MCF 10A (cell line): ENCODE measurements around the gene TBX2. TPM values are rescaled to one million over a fixed set of nuclear protein-coding genes. Genes with fewer than 3 reads are reported as not detected.

Experiments
- BruUV-seq: library from RNA; stranded (reverse); fragments of 400-500 nt; replicated peaks from 2 replicates; lab custom pipeline; 2021; lab: Mats Ljungman, UMichigan
- CTCF ChIA-PET: fragments of 300-600 bp; sonication (Branson Sonifier 250); formaldehyde crosslinking; extraction: SDS; loops from one replicate; lab custom pipeline; 2021; ENCODE audit warnings: antibody characterized with exemption, inconsistent platforms; lab: Yijun Ruan, JAX
- POLR2A ChIA-PET: fragments of 300-600, 350-650 bp; sonication (Branson Sonifier 250); formaldehyde crosslinking; extraction: SDS; loops from one replicate; lab custom pipeline; 2020; ENCODE audit warnings: antibody characterized with exemption, inconsistent platforms; lab: Yijun Ruan, JAX
- DNase-seq: peaks from one replicate; pipeline ENCODE4 v3.0.0-alpha.2; 2018; ENCODE audit not compliant: unreplicated experiment
- H3K27ac Mint-ChIP-seq: one replicate; pipeline ENCODE4 v1.8.0; 2022; ENCODE audit warnings: mild to moderate bottlenecking, low read depth, mixed read lengths; ENCODE audit not compliant: unreplicated experiment
- H3K27me3 Mint-ChIP-seq: one replicate; pipeline ENCODE4 v1.8.0; 2022; ENCODE audit warnings: mixed read lengths; ENCODE audit not compliant: insufficient read depth, unreplicated experiment
- H3K36me3 Mint-ChIP-seq: one replicate; pipeline ENCODE4 v1.8.0; 2022; ENCODE audit warnings: mild to moderate bottlenecking, moderate library complexity, mixed read lengths; ENCODE audit not compliant: insufficient read depth, unreplicated experiment
- H3K4me1 Mint-ChIP-seq: one replicate; pipeline ENCODE4 v1.8.0; 2022; ENCODE audit warnings: mixed read lengths; ENCODE audit not compliant: insufficient read depth, unreplicated experiment
- H3K4me3 Mint-ChIP-seq: one replicate; pipeline ENCODE4 v1.8.0; 2022; ENCODE audit warnings: mild to moderate bottlenecking, moderate library complexity, mixed read lengths; ENCODE audit not compliant: unreplicated experiment
- H3K9me3 Mint-ChIP-seq: one replicate; pipeline ENCODE4 v1.8.0; 2022; ENCODE audit warnings: mixed read lengths; ENCODE audit not compliant: unreplicated experiment
- CTCF ChIP-seq: fragments of 200-600 bp; IDR thresholded peaks from one replicate; pipeline ENCODE4 v1.8.0; 2022; ENCODE audit warnings: antibody characterized with exemption, mild to moderate bottlenecking; ENCODE audit not compliant: unreplicated experiment
- intact Hi-C: fragments of 100-400 bp; cut with micrococcal nuclease; formaldehyde crosslinking; loops from 2 replicates; pipeline ENCODE4 v1.14.1; 2022
- total RNA-seq: library from RNA; stranded (reverse); gene quantifications from 2 replicates; pipeline ENCODE4 v1.2.3, GENCODE V29; 2022

Gene TBX2
- total RNA-seq, 1 experiment from 2014 or later = 1.5 TPM

GRCh38 chr17:61414141-61414935 lies 14.7 kb downstream of the TBX2 start:
- no peaks in the 10 kb centered on the region for H3K36me3 Mint-ChIP-seq
- no peaks in the 10 kb centered on the region for H3K27me3 Mint-ChIP-seq
- H3K27ac Mint-ChIP-seq = no peak overlapping the region
- ChIA-PET POLR2A (interaction anchor here (0.7 to 1.0 kb wide), 2 partner anchors 10 to 449 kb away, joined by 3 read pairs; partner anchors contain the start of gene BRIP1), CTCF (interaction anchor here (0.6 to 4.2 kb wide), 11 partner anchors 8 to 694 kb away, joined by 3 to 57 read pairs (median 5); no protein-coding TSS in a partner anchor)
- intact Hi-C loops = loop anchor here (5.0 kb wide), 1 partner anchor 653 kb away; the partner anchor contains the start of gene MED13
- BruUV-seq = no TSS peak
- TF ChIP-seq CTCF = no peak
- H3K4me3 Mint-ChIP-seq = no peak overlapping the region
- H3K4me1 Mint-ChIP-seq = no peaks in the 10 kb centered on the region
- DNase-seq = no peak
- no peaks in the 10 kb centered on the region for H3K9me3 Mint-ChIP-seq

- BruUV-seq = no TSS peak
- Mint-ChIP-seq H3K27ac (no peak overlapping the region), H3K4me3 (no peak overlapping the region), H3K4me1 (no peaks in the 10 kb centered on the region), H3K27me3 (peaks cover 4% of the 10 kb centered on the region), H3K36me3 (no peaks in the 10 kb centered on the region), H3K9me3 (no peaks in the 10 kb centered on the region)
- ChIA-PET CTCF (interaction anchor here (0.6 to 4.2 kb wide), 8 partner anchors 130 to 422 kb away, joined by 3 to 57 read pairs (median 8); no protein-coding TSS in a partner anchor), POLR2A (interaction anchor here (1.0 kb wide), 1 partner anchor 448 kb away, joined by 3 read pairs; the partner anchor contains the start of gene BRIP1)
- TF ChIP-seq CTCF = no peak
- no peak for DNase-seq
- intact Hi-C loops = loop anchor here (5.0 kb wide), 1 partner anchor 652 kb away; the partner anchor contains the start of gene MED13
These were observed 15.3 kb downstream of the TBX2 start for GRCh38 chr17:61414936-61415251.

GRCh38 chr17:61415374-61416210 lies 15.9 kb downstream of the TBX2 start:
- H3K27ac Mint-ChIP-seq = no peak overlapping the region
- CTCF ChIA-PET = interaction anchor here (0.6 to 4.2 kb wide), 19 partner anchors 11 to 421 kb away, joined by 3 to 24 read pairs (median 4); no protein-coding TSS in a partner anchor

More at GRCh38 chr17:61415374-61416210, 15.9 kb downstream of the TBX2 start:
- intact Hi-C loops = loop anchor here (2.0 kb wide), 1 partner anchor 421 kb away; no protein-coding TSS in a partner anchor
- Mint-ChIP-seq H3K9me3 (no peaks in the 10 kb centered on the region), H3K4me1 (no peaks in the 10 kb centered on the region), H3K27me3 (peaks cover 11% of the 10 kb centered on the region), H3K36me3 (peaks cover 4% of the 10 kb centered on the region), H3K4me3 (no peak overlapping the region)
- DNase-seq = no peak
- TF ChIP-seq CTCF = no peak
- no TSS peak for BruUV-seq
- POLR2A ChIA-PET = interaction anchor here (0.5 to 1.0 kb wide), 2 partner anchors 418 to 448 kb away, joined by 3 to 4 read pairs; partner anchors contain the start of gene BRIP1
